BJ (cell line): ENCODE measurements around the gene HOXD3. TPM values are rescaled to one million over a fixed set of nuclear protein-coding genes. Genes with fewer than 3 reads are reported as not detected.

Source experiments
- CTCF ChIA-PET: fragments of 350-600 bp; formaldehyde crosslinking; extraction: SDS; loops from one replicate; lab custom pipeline; 2021; ENCODE audit warnings: antibody characterized with exemption, inconsistent platforms; lab: Yijun Ruan, JAX
- POLR2A ChIA-PET: fragments of 300-600 bp; sonication (Branson Sonifier 250); formaldehyde crosslinking; extraction: SDS; loops from one replicate; lab custom pipeline; 2021; ENCODE audit warnings: antibody characterized with exemption; lab: Charles Lee
- DNase-seq: peaks from one replicate; pipeline ENCODE4 v3.0.0-alpha.2; 2011; ENCODE audit warnings: low read depth
- H3K27me3 ChIP-seq: 2 replicates; pipeline ENCODE4 v1.6.0; 2011; ENCODE audit warnings: low read length; ENCODE audit not compliant: control insufficient read depth, insufficient read depth
- H3K36me3 ChIP-seq: 2 replicates; pipeline ENCODE4 v1.5.1; 2011; ENCODE audit warnings: low read length; ENCODE audit not compliant: control insufficient read depth, insufficient read depth
- H3K4me3 ChIP-seq: 2 replicates; pipeline ENCODE4 v1.5.1; 2011; ENCODE audit warnings: low read depth, mild to moderate bottlenecking, control low read depth, low read length
- polyA plus RNA-seq: library from polyadenylated mRNA; depleted of rRNA; stranded (reverse); fragments of >200 nt; gene quantifications from 2 replicates; pipeline ENCODE4 v1.2.3, GENCODE V29; 2011
- TF ChIP-seq, protein P1 (sequence below): IDR thresholded peaks from 2 replicates; pipeline ENCODE4 v1.5.1; 2011; ENCODE audit warnings: low read depth, mild to moderate bottlenecking, control low read depth, inconsistent platforms, low read length, moderate library complexity; ENCODE audit not compliant: insufficient read depth

The HOXD3 gene
- polyA plus RNA-seq, 1 experiment, result not detected

DNA sequence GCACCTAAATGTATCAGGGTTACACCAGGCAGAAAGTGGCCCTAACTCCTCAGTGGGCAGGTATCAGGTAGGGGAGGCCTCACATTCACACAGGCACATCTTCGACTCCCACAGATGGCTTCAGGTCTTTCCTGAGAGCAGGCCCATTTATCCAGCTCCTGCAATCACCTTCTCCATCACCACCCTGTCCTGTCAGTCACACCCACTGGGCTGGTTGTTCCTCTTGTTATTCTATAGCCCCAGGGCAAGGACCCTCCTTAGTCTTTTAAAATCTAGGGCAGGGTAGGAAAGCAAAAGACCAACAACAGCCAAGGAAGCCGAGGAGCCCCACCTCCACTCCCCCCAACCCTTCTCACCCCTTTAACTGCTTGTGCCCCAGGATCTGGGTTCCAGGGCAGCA lies 14.8 kb upstream of the HOXD3 start:
- Histone ChIP-seq H3K36me3 (no peaks in the 10 kb centered on the region), H3K4me3 (no peak overlapping the region), H3K27me3 (peaks cover 40% of the 10 kb centered on the region)
- DNase-seq, result no peak
- POLR2A ChIA-PET, result no interaction called here
- CTCF ChIA-PET, result interaction anchor here (4.7 to 8.7 kb wide), 2 partner anchors 313 to 411 kb away, joined by 27 to 110 read pairs; no protein-coding TSS in a partner anchor
- TF ChIP-seq, protein P1, sequence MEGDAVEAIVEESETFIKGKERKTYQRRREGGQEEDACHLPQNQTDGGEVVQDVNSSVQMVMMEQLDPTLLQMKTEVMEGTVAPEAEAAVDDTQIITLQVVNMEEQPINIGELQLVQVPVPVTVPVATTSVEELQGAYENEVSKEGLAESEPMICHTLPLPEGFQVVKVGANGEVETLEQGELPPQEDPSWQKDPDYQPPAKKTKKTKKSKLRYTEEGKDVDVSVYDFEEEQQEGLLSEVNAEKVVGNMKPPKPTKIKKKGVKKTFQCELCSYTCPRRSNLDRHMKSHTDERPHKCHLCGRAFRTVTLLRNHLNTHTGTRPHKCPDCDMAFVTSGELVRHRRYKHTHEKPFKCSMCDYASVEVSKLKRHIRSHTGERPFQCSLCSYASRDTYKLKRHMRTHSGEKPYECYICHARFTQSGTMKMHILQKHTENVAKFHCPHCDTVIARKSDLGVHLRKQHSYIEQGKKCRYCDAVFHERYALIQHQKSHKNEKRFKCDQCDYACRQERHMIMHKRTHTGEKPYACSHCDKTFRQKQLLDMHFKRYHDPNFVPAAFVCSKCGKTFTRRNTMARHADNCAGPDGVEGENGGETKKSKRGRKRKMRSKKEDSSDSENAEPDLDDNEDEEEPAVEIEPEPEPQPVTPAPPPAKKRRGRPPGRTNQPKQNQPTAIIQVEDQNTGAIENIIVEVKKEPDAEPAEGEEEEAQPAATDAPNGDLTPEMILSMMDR, result no peak

GRCh38 chr2:176145085-176145969 lies 11.8 kb upstream of the HOXD3 start:
- TF ChIP-seq, protein P1, result no peak
- H3K36me3 ChIP-seq, result no peaks in the 10 kb centered on the region
- peaks cover 51% of the 10 kb centered on the region for H3K27me3 ChIP-seq
- ChIA-PET POLR2A (no interaction called here), CTCF (interaction anchor here (0.7 to 8.7 kb wide), 6 partner anchors 13 to 492 kb away, joined by 3 to 110 read pairs (median 6); no protein-coding TSS in a partner anchor)
- no peak overlapping the region for H3K4me3 ChIP-seq
- no peak for DNase-seq

GRCh38 chr2:176146101-176146500 lies 11.0 kb upstream of the HOXD3 start:
- no peak overlapping the region for H3K4me3 ChIP-seq
- POLR2A ChIA-PET, result no interaction called here
- TF ChIP-seq, protein P1, result no peak
- CTCF ChIA-PET, result interaction anchor here (0.7 to 8.7 kb wide), 4 partner anchors 14 to 408 kb away, joined by 3 to 110 read pairs (median 15); no protein-coding TSS in a partner anchor
- DNase-seq, result no peak
- H3K36me3 ChIP-seq, result no peaks in the 10 kb centered on the region
- peaks cover 55% of the 10 kb centered on the region for H3K27me3 ChIP-seq

GRCh38 chr2:176146645-176147044 lies 10.5 kb upstream of the HOXD3 start:
- ChIA-PET POLR2A (no interaction called here), CTCF (interaction anchor here (0.5 to 4.7 kb wide), 3 partner anchors 369 to 442 kb away, joined by 3 to 27 read pairs (median 3); no protein-coding TSS in a partner anchor)
- DNase-seq, result no peak
- no peaks in the 10 kb centered on the region for H3K36me3 ChIP-seq
- H3K27me3 ChIP-seq, result peaks cover 58% of the 10 kb centered on the region
- TF ChIP-seq, protein P1, result no peak
- no peak overlapping the region for H3K4me3 ChIP-seq

GRCh38 chr2:176147210-176147799 lies 9.8 kb upstream of the HOXD3 start:
- peaks cover 61% of the 10 kb centered on the region for H3K27me3 ChIP-seq
- H3K36me3 ChIP-seq, result no peaks in the 10 kb centered on the region
- no peak overlapping the region for H3K4me3 ChIP-seq
- TF ChIP-seq, protein P1, result no peak
- no peak for DNase-seq
- ChIA-PET CTCF (interaction anchor here (0.5 to 1.7 kb wide), 3 partner anchors 307 to 441 kb away, joined by 3 to 6 read pairs (median 4); no protein-coding TSS in a partner anchor), POLR2A (no interaction called here)
